ENCODE results near the gene DBH. TPM values are rescaled to one million over a fixed set of nuclear protein-coding genes. Genes with fewer than 3 reads are reported as not detected.
A peak's percentile ranks its signal among the peaks of the same experiment; 100 is the strongest.

The DBH gene
- not detected for total RNA-seq

DNA sequence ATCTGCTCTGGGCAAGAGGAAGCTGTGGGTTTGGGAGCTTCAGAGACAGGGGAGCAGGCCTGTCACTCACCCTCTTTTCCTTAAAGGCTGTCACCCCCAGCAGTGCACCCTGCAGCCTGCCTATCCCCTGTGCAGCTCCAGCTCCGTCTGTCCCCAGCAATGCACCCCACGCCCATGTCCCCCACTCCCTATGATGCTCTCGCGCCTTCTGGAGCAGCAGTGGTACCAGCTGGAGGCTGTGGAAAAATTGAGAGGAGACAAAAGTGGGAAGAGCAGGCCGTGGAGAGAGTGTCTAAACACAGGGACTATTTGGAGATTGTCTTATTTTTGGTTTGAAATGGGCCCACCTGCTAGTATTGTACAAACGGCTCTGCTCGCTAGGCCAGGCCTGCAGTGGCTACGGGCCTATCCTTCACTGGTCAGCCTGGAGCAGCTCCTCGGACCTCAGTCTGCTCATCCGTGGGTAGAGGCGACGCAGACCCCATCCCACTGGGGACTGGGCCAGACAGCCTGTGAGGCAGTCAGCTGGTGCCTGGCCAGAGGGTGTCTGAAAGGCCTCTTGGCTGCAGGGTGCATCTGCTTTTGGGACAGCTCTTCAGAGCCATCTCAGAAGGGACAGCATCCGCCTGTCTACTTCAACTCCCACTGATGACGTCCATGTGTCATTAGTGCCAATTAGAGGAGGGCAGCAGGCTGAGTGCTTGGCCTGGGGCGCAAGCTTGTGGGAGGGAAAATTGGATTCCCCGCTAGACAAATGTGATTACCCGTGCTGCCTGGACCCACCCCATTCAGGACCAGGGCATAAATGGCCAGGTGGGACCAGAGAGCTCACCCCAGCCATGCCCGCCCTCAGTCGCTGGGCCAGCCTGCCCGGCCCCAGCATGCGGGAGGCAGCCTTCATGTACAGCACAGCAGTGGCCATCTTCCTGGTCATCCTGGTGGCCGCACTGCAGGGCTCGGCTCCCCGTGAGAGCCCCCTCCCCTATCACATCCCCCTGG is at the start of gene DBH:
TSS of gene DBH (plus strand) at position 831 of the 999 bp plus-strand sequence. CDS start at position 840, 9 bp downstream.
- Histone ChIP-seq H3K27me3 (no peaks in the 10 kb centered on the region), H3K36me3 (no peaks in the 10 kb centered on the region), H3K27ac (no peak within 1 kb of the TSS), H3K4me3 (no peak within 1 kb of the TSS), H3K4me1 (no peaks in the 10 kb centered on the region), H3K9me3 (no peaks in the 10 kb centered on the region)
- TF ChIP-seq, protein P1, sequence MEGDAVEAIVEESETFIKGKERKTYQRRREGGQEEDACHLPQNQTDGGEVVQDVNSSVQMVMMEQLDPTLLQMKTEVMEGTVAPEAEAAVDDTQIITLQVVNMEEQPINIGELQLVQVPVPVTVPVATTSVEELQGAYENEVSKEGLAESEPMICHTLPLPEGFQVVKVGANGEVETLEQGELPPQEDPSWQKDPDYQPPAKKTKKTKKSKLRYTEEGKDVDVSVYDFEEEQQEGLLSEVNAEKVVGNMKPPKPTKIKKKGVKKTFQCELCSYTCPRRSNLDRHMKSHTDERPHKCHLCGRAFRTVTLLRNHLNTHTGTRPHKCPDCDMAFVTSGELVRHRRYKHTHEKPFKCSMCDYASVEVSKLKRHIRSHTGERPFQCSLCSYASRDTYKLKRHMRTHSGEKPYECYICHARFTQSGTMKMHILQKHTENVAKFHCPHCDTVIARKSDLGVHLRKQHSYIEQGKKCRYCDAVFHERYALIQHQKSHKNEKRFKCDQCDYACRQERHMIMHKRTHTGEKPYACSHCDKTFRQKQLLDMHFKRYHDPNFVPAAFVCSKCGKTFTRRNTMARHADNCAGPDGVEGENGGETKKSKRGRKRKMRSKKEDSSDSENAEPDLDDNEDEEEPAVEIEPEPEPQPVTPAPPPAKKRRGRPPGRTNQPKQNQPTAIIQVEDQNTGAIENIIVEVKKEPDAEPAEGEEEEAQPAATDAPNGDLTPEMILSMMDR (IDR thresholded peaks at IDR 0.05), result no peak
- DNase-seq (ENCODE audit: low spot score), result no peak

GRCh38 chr9:133587051-133587450 is 49.1 kb upstream of the DBH start:
- H3K4me1 ChIP-seq, result peaks cover 0 to 35% of the 10 kb centered on the region in 2 donors
- TF ChIP-seq, protein P1 (IDR thresholded peaks at IDR 0.05), result no peak
- H3K27ac ChIP-seq, result no peak overlapping the region
- no peaks in the 10 kb centered on the region for H3K36me3 ChIP-seq
- no peak overlapping the region for H3K4me3 ChIP-seq
- H3K27me3 ChIP-seq, result peaks cover 0 to 8% of the 10 kb centered on the region in 2 donors
- no peak for DNase-seq (ENCODE audit: low spot score)
- H3K9me3 ChIP-seq, result no peaks in the 10 kb centered on the region

GRCh38 chr9:133587466-133587865 is 48.7 kb upstream of the DBH start:
- H3K36me3 ChIP-seq, result no peaks in the 10 kb centered on the region
- H3K27ac ChIP-seq, result no peak overlapping the region
- no peak overlapping the region for H3K4me3 ChIP-seq
- TF ChIP-seq, protein P1 (IDR thresholded peaks at IDR 0.05), result no peak
- peaks cover 0 to 31% of the 10 kb centered on the region in 2 donors for H3K4me1 ChIP-seq
- peaks cover 0 to 8% of the 10 kb centered on the region in 2 donors for H3K27me3 ChIP-seq
- H3K9me3 ChIP-seq, result no peaks in the 10 kb centered on the region
- DNase-seq (ENCODE audit: low spot score), result no peak

GRCh38 chr9:133589454-133590227 is 46.5 kb upstream of the DBH start:
- Histone ChIP-seq H3K27me3 (peaks cover 0 to 8% of the 10 kb centered on the region in 2 donors), H3K4me3 (no peak overlapping the region), H3K36me3 (no peaks in the 10 kb centered on the region), H3K9me3 (no peaks in the 10 kb centered on the region), H3K4me1 (peaks cover 0 to 9% of the 10 kb centered on the region in 2 donors), H3K27ac (no peak overlapping the region)
- TF ChIP-seq, protein P1 (IDR thresholded peaks at IDR 0.05), result peak in 1 of 2 donors; percentile 51
- no peak for DNase-seq (ENCODE audit: low spot score)

- Histone ChIP-seq H3K27me3 (peaks cover 0 to 8% of the 10 kb centered on the region in 2 donors), H3K9me3 (no peaks in the 10 kb centered on the region), H3K4me3 (no peak overlapping the region), H3K36me3 (no peaks in the 10 kb centered on the region), H3K27ac (no peak overlapping the region), H3K4me1 (peaks cover 0 to 2% of the 10 kb centered on the region in 2 donors)
- no peak for DNase-seq (ENCODE audit: low spot score)
- TF ChIP-seq, protein P1 (IDR thresholded peaks at IDR 0.05), result no peak
Measured at GRCh38 chr9:133590231-133590855, 45.8 kb upstream of the DBH start.
